GM12892 (cell line): Measurements from ENCODE around the gene CPS1.

Source experiments
- POLR2A ChIP-seq: IDR thresholded peaks from 2 replicates; pipeline ENCODE4 v1.6.1; 2011; ENCODE audit warnings: low read depth, low read length, control low read depth
- POLR2AphosphoS5 ChIP-seq: IDR thresholded peaks from 2 replicates; pipeline ENCODE4 v1.6.1; 2011; ENCODE audit warnings: low read depth, low read length, control low read depth
- TAF1 ChIP-seq: IDR thresholded peaks from 2 replicates; pipeline ENCODE4 v1.6.1; 2011; ENCODE audit warnings: low read depth, mild to moderate bottlenecking, control low read depth, low read length, borderline replicate concordance

DNA sequence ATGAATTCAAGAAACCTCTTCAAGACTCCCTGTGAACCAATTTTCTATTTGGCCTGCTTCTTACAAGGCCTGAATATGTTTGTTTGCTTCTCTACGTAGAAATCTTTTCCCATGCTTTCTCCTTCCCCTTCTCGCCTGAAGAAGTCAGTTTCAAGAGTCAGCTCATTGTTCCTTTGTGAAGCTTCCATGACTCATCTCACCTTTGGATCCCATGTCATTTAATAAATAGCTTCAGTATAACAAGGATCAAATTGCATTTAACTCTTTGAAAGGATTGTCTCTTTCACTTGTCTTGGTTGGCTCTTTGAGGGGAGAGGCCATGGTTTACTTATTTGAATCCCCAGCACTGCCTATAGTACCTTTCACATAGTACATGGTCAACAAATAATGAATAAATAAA is 28.4 kb downstream of the CPS1 start:
- TF ChIP-seq TAF1 (no peak), POLR2A (no peak), POLR2AphosphoS5 (no peak)
